AG09309 (cell line): ENCODE data around the gene RPGRIP1L.

Source experiments
- DNase-seq: peaks from one replicate; pipeline ENCODE4 v3.0.0-alpha.2; 2010; ENCODE audit warnings: low read depth
- H3K4me3 ChIP-seq: 2 replicates; pipeline ENCODE4 v1.5.1; 2011; ENCODE audit warnings: mild to moderate bottlenecking, low read depth, low read length, moderate library complexity; ENCODE audit not compliant: control insufficient read depth
- TF ChIP-seq, protein P1 (sequence below): IDR thresholded peaks from 2 replicates; pipeline ENCODE4 v1.5.1; 2011; ENCODE audit warnings: mild to moderate bottlenecking, low read depth, low read length, inconsistent platforms; ENCODE audit not compliant: insufficient read depth, control insufficient read depth; ENCODE audit errors: missing control alignments

RPGRIP1L gene

DNA sequence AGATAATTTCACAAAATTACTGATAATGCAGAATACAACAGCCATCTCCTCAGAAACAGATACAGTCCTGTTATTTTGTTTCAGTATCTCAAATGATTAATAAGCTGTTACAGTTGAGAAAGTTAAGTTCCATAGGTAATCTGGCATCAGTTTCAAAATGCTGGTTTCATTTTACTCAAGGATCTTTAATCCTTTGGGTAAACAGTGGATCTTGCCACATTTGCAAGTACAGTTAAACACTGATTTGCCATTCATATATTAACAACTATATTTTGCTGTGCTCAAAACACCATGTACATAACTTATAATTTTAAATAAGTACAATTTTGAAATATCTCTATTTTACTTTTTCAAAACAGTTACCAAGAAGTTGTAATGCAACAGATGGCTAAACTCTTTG, 31.2 kb downstream of the RPGRIP1L start:
- DNase-seq, result no peak
- TF ChIP-seq, protein P1, sequence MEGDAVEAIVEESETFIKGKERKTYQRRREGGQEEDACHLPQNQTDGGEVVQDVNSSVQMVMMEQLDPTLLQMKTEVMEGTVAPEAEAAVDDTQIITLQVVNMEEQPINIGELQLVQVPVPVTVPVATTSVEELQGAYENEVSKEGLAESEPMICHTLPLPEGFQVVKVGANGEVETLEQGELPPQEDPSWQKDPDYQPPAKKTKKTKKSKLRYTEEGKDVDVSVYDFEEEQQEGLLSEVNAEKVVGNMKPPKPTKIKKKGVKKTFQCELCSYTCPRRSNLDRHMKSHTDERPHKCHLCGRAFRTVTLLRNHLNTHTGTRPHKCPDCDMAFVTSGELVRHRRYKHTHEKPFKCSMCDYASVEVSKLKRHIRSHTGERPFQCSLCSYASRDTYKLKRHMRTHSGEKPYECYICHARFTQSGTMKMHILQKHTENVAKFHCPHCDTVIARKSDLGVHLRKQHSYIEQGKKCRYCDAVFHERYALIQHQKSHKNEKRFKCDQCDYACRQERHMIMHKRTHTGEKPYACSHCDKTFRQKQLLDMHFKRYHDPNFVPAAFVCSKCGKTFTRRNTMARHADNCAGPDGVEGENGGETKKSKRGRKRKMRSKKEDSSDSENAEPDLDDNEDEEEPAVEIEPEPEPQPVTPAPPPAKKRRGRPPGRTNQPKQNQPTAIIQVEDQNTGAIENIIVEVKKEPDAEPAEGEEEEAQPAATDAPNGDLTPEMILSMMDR, result no peak
- no peak overlapping the region for H3K4me3 ChIP-seq

DNA sequence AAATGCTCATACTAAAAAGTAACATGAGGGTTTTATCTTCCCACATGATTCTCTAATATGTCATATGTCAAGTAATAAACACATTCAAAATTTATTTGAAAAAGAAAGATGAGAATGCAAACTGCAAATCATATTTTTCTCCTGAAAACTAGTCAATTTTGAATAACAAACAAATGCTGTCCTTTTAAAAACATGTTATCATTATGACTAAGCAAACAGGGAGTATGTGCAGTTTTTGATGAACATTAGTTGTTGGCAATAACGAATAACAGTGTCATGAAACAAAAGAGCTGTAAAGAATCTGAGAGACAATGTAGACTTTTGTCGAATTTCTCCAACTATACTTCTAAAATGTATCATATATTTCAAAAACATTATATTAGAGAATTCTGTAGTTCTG, 34.8 kb downstream of the RPGRIP1L start:
- H3K4me3 ChIP-seq, result no peak overlapping the region
- TF ChIP-seq, protein P1, result no peak
- DNase-seq, result no peak

DNA sequence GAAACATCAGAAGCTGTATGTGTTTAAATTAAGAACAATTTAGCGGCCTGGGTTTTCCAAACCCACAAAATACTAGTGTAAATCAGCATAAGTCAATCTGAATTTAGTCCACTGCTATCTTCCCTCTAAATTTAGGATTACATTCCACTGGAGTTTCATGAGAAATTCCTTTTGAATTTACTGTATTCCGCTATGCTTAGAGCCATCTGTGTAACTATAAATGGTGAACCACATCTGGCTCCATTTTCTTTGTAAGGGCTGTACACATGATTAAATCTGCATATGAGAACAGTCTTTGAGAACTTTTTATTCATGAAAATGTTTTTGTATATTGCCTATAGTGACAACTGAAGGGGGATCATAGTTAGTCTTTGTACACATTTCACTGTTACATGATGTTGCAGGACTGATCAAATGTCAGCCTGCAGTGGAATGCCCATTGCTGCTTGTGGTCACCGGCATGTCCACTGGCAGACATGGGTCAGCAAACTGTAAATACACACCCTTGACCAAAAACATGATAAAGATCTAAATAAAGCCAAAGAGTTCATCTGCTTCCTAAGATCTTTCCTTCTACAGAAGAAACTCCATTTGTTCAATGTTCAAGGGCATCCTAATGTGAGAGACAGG, 36.8 kb downstream of the RPGRIP1L start:
- H3K4me3 ChIP-seq, result no peak overlapping the region
- DNase-seq, result peak; percentile 21
- TF ChIP-seq, protein P1, result no peak

DNA sequence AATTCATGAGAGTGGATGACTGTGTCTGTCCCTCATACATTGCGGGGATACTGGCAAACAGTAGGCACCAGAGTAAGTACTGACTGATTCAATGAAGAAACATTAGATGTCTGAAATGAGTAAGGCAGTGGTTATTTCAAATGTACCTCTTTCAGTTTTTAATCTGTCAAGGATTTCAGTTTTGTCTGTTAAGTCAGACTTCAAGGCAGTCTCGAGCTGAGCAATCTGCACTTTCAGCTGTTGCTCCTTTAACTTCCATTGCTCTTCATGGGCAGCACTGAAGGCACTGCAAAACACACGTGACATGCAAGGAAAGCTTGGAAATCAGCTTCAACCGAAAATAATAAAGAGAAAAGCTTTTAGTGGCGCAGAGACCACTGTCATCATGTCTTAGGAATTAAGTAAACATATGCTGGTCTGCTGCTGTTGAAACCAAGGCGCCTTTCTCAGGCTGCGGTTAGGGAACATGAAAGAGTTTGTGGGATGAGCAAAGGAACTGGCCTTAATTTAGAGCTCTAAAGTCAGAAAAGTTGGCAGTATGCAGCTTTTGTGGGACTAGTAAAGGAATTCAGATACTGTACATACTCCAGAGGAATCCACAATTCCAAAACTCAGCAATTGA, 38.8 kb downstream of the RPGRIP1L start:
- no peak overlapping the region; the same call in 1 of the 2 replicates for H3K4me3 ChIP-seq
- TF ChIP-seq, protein P1, result no peak
- DNase-seq, result peak; percentile 96

DNA sequence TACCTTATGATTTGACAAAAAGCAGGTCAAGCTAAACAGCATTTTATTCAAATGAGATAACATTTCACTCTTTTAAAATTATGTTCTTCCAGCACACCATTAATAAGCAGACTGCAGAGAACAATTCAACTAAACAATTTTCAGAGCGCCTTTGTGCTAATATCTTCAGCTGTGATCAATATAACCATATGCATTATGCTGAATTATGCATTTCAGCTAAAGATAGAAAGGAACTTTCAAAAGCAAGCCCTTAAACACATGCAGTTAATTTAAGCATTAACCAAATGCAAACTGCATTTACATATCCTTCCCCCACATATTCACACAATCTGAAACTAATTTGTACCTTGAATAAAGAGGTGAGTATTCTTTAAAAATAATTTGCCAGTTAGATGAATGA, 41.6 kb downstream of the RPGRIP1L start:
- no peak overlapping the region for H3K4me3 ChIP-seq
- no peak for DNase-seq
- TF ChIP-seq, protein P1, result no peak

DNA sequence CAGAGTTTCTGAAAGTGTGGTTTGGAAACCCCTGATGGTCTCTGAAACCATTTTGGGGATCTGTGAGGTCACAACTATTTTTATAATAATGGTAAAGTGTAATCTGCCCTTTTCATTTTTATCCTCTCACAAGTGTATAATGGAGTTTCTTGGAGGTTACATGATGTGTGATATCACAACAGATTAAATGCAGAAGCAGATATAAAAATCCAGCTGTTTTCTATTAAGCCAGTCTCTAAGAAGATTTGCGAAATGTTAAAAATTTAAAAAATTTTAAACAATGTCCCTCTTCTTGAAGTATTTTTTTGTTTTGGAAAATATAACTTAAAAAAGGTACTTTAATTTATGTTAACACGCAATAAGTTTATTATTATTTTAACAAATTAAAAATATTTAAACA, 48.7 kb downstream of the RPGRIP1L start:
- TF ChIP-seq, protein P1, result no peak
- DNase-seq, result no peak
- H3K4me3 ChIP-seq, result no peak overlapping the region

DNA sequence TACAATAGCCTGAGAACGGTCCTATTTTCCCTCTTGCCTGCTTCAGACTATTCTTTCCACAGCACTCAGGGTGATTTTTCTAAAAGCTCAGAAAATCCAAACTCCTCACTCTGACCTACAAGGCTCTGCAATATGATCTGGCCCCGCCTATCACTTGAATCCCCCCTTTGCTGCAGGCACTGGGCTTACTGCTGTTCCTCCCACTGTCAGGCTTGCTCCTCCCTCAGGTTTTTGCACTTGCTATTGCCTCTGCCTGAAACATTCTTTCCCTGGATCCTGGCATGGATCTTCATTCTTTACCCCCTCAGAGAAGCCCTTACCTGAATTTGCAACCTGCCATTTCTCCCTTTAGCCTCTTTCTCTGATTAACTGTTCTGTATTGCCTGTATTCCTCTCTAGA, 52.3 kb downstream of the RPGRIP1L start:
- TF ChIP-seq, protein P1, result no peak
- no peak overlapping the region for H3K4me3 ChIP-seq
- no peak for DNase-seq
